GM10847 (cell line): ENCODE data around the gene FXYD4.

Experiments used
- POLR2A ChIP-seq: IDR thresholded peaks from 2 replicates; pipeline ENCODE4 v1.6.1; 2011; ENCODE audit not compliant: insufficient read length; ENCODE audit errors: extremely low read depth

FXYD4 gene, protein sequence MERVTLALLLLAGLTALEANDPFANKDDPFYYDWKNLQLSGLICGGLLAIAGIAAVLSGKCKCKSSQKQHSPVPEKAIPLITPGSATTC

DNA sequence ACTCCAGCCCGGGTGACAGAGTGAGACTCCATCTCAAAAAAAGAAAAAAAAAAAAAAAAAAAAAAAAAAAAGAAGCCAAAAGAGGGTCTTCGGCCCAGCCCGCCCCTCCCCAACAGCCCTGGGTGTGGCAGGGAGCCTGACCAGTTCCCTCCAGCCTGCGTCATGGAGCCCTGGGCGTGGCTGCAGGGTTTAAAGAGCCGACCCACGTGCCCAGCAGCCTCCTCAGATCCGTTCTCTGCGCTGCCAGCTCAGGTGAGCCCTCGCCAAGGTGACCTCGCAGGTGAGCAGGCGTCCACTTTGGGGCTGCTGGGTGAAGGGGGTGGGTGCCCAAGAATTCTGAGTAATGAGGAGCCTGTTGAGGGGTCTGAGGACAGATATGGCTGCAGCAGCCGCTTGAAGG is at the start of gene FXYD4:
FXYD4 (plus strand) TSS at position 219 of the 400 bp plus-strand sequence. CDS start 2,111 bp downstream, outside the sequence.
- no peak for TF ChIP-seq POLR2A

DNA sequence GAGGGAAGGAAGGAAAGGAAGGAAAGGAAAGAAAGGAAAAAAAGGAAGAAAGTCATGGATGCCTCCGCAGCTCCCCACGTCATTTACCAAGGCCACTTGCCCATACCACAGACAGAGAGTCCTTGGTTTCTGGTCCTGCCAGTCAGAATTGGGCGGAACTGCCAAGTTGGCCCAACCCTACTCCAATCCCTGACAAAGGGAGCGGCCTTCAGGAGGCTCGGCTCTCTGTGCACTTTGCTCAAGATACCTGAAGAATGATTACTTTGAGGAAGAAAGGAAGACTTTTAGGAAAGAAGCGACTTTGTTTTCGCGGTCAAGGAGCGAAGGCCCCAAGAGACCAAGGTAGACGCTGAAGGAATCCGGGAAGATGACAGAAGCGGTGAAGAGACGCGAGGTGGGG is 49.1 kb upstream of the FXYD4 start:
- no peak for TF ChIP-seq POLR2A

DNA sequence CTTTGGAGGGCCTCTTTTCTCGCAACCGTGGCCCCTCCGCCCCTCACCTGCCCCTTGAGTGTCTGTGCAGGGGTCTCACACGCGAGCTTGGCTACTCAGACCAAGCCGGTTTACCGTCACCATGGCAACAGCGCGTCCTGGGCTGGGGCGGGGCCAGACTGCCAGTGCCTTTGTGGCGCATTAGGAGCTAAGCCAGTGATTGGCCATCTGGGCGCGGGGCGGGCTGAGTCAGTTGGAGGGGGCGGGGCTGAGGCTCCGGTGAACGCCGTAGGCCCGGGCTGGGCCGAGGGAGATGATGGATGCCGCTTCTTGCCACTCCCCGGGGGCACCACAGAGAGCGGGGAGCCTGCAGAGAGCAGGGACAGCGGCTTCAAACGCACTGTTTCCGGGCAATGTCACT is 48.7 kb upstream of the FXYD4 start:
- no peak for TF ChIP-seq POLR2A

DNA sequence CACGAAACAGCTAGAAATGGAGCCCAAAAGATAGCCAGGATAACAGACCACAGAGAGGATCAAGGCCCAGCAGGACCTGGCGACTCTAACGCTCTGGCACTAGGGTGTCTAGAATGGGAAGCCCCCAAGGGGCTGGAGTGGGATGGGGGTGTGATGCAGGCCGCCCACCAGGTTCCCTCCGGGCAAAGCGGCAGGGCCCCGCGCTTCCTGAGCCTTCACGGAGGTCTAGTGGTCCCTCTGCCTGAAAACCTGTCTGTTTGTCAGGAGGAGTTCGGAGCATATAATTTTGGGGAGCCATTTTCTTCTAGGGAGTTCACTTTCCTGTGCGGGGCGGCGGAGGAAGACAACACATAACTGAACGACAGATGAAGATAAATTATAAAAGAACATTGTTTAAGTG is 48.2 kb upstream of the FXYD4 start:
- TF ChIP-seq POLR2A: no peak

DNA sequence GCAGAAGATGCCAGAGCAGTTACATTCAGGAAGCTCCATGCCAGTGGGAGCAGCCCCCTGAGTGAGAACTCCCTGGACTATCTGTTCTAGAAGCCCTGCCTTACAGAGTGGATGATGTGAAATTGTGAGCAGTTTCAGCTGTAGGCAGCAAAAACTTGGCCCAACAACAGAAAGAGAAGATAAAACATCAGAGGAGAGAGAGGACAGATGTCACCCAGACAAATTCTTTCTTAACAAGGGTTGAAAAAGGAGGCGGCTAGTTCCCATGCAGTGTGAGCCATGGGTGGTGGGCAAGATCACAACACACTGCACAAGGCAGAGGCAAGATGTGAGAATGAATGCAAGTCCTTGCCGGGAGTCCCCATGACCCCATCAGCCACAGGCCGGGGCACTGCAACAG is 46.6 kb upstream of the FXYD4 start:
- no peak for TF ChIP-seq POLR2A

DNA sequence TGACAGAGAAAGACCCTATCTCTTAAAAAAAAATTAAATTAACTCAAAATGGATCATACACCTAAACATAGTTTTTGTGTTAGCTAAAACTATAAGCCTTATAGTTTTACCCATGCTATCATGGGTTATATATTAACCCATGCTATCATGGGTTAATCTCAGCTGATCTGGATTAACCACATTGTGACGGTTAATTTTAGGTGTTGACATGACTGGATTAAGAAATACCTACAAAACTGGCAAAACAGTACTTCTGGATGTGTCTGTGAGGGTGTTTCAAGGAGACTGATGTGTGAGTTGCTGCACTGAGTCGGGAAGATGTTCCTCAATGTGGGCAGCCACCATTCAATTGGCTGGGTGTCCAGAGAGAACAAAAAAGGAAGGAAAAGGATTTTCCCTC is 44.3 kb upstream of the FXYD4 start:
- no peak for TF ChIP-seq POLR2A

DNA sequence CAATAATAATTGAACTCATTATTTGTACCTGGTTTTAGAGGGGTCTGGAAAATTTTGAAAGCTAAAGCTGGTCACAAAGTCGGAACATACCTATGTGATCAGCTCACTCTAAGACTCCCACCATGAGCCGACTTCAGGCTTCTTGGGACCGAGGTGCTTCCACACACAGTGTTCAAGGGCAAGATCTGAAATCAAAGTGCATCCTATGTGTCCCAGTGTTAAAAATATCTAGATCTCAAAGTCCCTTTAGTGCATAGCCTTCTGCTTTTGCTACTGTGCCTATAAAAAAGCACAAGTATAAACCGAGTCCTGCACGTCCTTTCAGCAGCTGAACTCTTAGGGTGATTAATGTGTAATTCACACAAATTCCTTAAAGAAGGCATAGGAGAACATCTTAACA is 43.5 kb upstream of the FXYD4 start:
- no peak for TF ChIP-seq POLR2A

DNA sequence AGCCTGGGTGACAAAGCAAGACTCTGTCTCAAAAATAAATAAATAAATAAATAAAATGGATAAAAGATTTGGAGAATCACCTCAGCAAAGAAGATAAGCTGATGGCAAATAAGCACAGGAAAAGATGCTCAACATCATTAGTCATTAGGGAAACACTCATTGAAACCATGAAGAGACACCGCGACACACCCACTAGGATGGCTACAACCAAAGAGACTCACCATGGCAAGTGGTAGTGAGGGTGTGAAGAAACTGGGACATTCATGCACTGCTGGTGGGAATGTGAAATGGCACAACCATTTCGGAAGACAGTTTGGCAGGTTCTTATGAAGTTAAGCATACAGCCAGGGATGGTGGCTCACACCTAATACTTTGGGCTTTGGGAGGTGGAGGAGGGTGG is 37.8 kb upstream of the FXYD4 start:
- TF ChIP-seq POLR2A: no peak

DNA sequence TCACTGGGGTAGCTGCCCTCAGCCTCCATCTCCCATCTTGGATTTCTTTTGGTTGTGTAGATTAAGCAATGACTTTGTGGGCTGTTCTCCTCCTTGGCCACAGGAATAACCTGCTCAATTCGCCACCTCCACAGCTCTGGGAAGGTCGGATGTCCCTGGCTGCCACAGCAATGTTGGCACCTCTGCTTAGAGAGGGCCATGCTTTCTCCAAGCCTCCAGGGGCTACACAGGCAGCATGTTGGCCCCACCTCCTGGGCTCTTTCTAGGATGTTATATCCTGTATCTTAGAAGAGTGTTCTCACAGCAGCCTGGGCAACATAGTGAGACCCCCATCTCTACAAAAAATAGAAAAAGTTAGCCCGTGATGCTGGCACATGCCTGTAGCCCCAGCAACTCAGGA is 35.4 kb upstream of the FXYD4 start:
- TF ChIP-seq POLR2A: no peak

DNA sequence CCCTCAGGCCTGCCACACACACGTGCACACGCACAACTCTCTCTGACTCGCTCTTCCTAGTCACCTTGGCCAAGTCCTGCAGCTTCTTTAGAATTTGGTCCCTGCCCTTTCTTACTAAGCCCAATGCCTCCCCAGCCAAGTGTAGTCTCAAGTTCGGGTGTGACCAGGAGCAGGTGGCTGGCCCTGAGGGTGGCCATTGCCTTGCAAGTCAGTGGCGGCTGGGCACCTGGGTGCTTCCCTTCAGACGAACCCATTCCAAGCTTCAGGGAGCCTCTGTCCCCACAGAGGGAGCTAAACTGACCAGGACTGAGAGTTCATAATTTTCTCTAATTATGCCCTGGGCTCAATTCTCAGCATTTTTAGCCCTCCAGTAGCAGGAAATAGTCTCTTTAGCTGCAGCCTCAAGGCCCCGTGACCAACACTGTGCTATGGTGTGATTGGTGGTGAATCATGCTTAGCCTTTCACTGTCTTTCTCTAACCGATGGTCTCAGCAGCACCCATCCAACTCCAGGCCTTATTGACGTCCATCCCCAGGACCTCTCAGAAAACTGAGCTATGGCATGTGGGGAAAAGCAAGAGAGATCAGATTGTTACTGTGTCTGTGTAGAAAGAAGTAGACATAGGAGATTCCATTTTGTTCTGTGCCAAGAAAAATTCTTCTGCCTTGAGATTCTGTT is 34.7 kb upstream of the FXYD4 start:
- TF ChIP-seq POLR2A: no peak

DNA sequence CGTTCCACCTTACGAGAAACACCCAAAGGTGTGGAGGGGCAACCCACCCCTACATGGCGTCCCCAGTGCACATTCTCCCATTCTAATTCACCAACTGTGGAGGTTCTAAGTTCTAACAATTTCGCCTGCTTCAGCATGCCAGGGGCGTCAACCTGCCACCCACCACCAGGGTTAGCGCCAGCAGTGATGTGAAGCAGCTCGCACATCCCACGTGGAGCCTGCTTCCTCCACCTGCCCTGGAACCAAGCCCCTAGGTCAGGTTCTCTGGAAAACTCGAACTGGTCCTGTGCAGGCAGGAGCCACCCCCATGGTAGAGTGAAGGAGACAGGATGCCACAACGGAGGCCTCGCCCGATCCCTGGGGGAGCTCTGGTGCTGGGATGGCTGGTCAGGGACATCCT is 33.3 kb upstream of the FXYD4 start:
- TF ChIP-seq POLR2A: no peak

DNA sequence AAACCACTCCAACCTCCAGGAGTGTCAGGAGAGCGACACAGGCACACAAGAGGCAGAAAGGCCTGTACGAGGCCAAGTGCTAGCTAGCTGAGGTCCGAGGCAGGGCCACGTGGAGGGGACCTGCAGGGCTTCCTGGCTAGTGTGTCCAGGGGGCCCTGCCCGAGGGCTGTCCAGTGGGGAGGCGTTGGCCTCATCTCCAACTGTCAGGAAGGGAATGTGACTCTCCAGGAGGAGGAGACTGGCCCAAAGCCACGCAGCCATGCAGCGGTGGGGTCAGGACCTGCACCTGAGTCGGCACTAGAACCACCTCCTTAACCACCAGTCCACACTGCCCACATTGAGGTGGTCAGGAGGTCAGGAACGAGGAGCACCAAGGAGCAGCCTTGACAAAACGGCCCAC is 32.3 kb upstream of the FXYD4 start:
- TF ChIP-seq POLR2A: no peak

DNA sequence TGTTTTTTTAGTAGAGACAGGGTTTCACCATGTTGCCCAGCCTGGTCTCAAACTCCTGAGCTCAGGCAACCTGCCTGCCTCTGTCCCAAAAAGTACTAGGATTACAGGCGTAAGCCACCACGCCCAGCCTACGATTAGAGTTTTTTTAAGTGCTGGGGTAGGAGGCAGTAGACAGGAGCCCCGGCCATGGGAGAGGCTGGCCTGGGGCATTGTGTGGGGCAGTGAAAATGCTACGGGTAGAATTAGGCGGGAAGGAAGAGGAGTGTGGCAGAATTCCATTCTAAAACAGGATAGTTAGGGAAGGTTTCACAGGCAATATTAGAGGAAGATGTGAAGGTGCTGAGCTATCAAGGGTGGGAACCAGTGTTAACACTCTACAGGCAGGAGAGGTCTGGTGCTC is 31.3 kb upstream of the FXYD4 start:
- TF ChIP-seq POLR2A: no peak

DNA sequence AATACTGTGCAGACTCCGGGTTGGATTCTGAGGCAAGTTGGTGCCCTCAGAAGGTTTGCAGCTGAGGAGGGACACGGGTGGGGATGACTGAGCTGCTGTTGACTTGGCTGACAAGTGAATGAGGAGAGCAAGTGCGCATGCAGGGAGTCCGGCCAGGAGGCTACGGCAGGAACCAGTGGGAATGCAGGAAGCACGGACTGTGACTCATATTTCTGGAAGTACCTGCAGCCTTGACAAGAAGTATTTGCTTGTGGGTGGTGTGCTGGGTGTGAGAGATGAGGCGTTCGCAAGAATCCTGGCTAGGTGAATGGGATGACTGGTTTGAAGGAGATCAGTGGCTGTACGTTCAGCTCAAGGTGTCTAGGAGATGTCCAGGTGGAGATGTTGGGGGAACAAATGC is 30.8 kb upstream of the FXYD4 start:
- no peak for TF ChIP-seq POLR2A

DNA sequence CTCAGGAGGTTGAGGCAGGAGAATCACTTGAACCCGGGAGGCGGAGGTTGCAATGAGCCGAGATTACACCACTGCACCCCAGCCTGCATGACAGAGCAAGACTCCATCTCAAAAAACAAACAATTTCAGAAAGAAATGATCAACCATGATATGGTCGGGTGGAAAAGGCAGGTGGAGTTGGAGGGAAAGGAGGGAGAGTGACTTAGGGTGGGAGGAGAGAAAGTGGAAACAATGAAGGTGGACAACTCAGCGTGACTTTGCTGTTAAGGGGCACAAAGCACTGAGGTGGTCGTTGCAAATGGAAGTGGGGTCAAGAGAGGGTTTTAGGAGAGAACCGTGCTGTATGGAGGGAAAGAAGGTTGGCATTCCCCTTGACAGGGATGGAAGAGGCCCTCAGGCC is 30.0 kb upstream of the FXYD4 start:
- no peak for TF ChIP-seq POLR2A

DNA sequence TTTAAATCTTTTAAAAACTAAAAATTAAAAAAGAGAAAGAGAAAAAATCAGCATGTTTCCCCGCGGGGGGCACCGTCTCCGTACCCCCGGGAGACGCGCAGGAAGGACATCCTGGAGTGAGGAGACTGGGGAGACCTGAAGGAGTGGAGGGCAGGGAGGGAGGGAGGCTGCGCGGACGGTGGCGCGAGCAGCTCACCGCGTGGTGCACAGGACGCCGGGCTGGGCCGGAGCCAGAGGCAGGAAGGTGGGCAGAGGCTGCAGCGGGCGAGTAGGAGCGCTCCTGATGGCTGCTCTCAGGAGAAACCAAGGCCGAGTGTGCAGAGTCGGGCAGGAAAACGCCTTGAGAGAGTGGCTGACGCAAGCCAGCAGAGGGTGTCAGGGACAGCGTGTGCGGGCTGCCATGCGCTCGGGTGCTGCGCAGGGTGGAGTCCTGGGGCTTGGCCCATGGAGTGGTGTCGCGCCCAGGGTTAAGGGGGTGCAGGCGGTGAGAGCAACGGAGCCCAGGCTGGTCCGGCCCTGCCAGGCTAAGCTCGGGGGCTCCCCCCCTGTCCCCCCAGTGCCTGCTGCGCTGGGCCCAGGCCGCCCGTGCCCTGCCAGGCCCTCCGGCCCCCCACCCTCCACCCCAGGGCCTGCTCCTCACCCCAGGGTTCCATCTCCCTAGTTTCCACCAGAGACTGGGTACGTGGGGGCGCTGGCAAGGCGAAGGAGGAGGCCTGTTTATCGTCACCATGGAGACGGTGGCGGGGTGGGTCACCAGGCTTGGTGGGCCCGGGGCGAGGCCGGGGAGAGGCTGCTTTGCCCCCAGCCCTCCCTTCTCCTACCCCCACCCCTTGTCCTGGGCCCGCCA is 28.9 kb upstream of the FXYD4 start:
- TF ChIP-seq POLR2A: no peak

DNA sequence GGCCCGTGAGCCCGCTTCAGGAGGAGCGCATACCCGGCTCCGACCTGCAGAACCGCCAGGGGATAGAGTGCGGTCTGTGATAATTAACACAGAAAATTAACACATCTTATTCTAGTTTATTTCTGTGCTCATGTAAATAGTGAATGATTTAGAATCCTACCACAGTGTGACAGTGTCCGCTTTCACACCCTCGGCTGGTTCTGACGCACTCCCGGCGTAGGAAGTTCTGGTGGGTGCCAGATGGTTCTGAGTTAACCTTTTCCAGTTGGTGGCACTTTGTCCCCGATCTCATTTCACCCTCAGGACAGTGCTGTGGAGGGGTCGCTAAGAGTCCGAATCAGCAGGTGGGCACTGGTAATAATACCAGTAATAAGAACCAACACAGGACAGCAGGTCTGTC is 28.3 kb upstream of the FXYD4 start:
- no peak for TF ChIP-seq POLR2A

DNA sequence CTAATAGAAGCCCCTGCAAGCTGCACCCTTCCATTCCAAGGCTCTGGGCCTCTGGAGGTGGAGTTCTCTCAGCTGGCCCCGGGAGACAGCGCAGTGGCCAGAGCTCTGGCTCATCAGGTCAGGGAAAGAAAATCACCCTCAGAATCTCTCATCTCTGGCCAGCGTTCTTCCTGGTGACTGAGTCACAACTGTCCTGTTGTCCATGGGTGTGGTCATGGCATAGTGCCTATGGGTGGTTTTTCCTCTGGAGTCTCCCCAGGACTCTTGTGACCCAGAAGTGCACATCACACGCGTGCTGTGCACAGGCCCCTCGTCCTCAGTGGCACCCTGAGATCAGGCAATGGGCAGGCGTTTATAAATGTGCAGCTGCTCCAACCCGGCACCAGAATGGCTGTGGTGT is 27.4 kb upstream of the FXYD4 start:
- TF ChIP-seq POLR2A: no peak
